ENCODE measurements around the gene DOCK10. TPM values are rescaled to one million over a fixed set of nuclear protein-coding genes. Genes with fewer than 3 reads are reported as not detected.
"Not testable (repeated sequence)": the region's sequence is repeated elsewhere in the genome, so short reads cannot be mapped to it uniquely, and the experiment has no call there.

Gene DOCK10
- total RNA-seq, 1 experiment from 2014 or later = 1.1 TPM

DNA sequence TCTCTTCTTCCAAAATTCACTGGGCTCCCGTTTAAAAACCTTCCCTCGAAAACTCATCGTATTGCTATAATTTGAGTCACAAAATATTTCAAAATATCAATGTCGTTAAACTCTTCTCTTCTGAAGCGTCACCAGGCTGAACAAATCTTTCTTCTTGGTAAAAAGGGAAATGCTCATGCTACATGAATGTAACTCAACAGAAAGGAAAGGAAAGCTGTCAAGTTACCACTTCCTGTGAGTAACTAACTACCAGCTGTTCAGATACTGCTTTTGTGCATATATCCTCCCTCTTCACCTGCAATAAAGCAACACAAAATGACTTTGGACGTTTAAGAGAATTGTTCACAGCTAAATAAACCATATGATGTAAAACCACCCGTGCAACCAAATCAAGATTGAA, 95.4 kb downstream of the DOCK10 start:
- no peak overlapping the region for H3K4me3 ChIP-seq (ENCODE audit: insufficient read depth, low read depth, low read length)
- DNase-seq = no peak
- H3K36me3 ChIP-seq (replicated peaks; ENCODE audit: control insufficient read depth, insufficient read depth, low read length) = no peaks in the 10 kb centered on the region
- H3K27me3 ChIP-seq (ENCODE audit: control insufficient read depth, insufficient read depth, low read length) = no peaks in the 10 kb centered on the region

DNA sequence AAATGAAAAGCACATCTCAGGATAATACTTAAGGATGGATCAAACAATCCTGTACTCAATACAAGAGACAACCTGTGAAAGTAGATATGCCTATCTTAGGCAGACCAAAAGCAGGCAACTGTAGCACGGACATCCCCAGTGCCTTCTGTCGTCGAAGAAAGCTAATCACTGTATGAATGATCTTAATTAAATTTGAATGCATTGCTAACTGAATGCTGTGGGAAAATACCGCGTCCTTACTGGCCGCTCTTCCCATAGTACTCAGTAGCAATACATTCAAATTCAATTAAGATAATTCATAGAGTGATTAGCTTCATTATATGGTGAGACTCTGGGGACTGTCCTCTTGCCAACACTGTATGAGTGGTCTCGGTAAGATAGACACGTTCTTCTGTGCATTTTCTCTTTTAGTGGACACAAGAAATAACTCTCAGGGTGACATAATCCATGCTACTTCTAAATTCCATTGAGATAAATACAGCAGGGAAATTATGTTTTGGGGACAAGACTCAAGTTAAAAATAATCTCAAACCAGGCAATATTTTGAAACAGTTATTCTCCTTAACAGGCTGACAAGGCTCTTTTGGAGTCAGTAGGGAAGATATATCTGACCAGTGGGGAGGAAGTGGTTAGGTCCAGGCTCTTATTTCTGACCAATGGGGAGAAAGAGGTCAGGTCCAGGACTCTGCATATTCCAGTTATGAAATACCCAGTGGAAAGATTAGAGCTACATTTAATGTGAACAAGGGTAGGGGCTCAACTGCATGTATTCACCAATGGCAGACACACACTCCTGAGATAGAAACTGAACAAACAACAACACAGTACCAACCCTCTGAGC, 97.3 kb downstream of the DOCK10 start:
- no peak overlapping the region for H3K4me3 ChIP-seq (ENCODE audit: insufficient read depth, low read depth, low read length)
- DNase-seq = no peak
- no peaks in the 10 kb centered on the region for H3K27me3 ChIP-seq (ENCODE audit: control insufficient read depth, insufficient read depth, low read length)
- H3K36me3 ChIP-seq (replicated peaks; ENCODE audit: control insufficient read depth, insufficient read depth, low read length) = no peaks in the 10 kb centered on the region

DNA sequence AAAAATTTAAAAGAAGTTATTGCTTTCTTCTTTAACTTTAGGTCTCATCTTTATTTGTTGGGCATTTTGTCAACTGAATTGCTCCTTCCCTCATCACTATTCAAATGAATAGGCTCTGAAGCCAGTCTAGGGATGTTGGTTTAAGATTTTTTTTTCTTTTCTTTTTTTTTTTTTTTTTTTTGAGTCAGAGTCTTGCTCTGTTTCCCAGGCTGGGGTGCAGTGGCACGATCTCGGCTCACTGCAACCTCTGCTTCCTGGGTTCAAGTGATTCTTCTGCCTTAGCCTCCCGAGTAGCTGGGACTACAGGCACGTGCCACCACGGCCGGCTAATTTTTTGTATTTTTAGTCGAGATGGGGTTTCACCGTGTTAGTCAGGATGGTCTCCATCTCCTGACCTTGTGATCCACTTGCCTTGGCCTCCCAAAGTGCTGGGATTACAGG, 98.6 kb downstream of the DOCK10 start:
- H3K4me3 ChIP-seq (ENCODE audit: insufficient read depth, low read depth, low read length); H3K36me3 ChIP-seq (replicated peaks; ENCODE audit: control insufficient read depth, insufficient read depth, low read length); H3K27me3 ChIP-seq (ENCODE audit: control insufficient read depth, insufficient read depth, low read length); DNase-seq: not testable (repeated sequence)

DNA sequence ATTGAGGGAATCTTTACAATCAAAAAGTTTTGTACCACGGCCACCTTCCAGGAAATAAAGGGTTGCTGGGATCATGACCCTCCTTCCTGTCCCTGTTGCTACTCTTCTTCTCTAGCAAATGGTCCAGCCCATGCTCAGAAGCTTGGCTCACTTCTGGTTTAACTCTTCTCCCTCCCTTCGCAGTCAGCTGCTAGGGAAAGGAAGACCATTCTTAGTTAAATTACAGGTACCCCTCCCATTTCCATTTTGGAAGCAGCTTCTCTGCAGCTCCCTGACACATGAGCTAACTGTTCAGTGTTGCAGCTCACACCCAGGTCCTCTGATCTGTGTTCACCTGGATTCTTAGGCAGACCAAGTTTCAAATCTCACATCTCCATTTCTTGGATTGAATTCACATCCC, 100.3 kb downstream of the DOCK10 start:
- DNase-seq = no peak
- no peak overlapping the region for H3K4me3 ChIP-seq (ENCODE audit: insufficient read depth, low read depth, low read length)
- H3K27me3 ChIP-seq (ENCODE audit: control insufficient read depth, insufficient read depth, low read length) = no peaks in the 10 kb centered on the region
- H3K36me3 ChIP-seq (replicated peaks; ENCODE audit: control insufficient read depth, insufficient read depth, low read length) = no peaks in the 10 kb centered on the region

DNA sequence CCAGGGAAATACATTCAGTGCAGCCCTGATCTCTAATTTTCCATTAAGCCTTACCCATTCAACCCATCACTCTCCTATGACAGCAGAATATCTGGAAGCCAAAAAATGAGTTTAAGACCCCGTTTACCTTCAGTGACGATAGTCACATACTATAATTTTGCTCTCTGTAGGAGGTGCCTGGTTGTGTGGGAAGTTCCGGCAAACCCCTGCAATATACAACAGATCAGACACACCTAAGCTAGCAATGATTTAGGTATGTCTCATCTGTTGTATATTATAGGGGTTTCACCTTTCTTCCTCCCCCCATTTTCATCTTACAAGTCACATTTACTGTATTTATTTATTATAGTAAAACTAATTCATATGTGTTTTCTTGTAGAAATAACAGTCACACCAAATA, 101.7 kb downstream of the DOCK10 start:
- H3K36me3 ChIP-seq (replicated peaks; ENCODE audit: control insufficient read depth, insufficient read depth, low read length) = no peaks in the 10 kb centered on the region
- H3K4me3 ChIP-seq (ENCODE audit: insufficient read depth, low read depth, low read length) = no peak overlapping the region
- DNase-seq = no peak
- H3K27me3 ChIP-seq (ENCODE audit: control insufficient read depth, insufficient read depth, low read length) = no peaks in the 10 kb centered on the region

DNA sequence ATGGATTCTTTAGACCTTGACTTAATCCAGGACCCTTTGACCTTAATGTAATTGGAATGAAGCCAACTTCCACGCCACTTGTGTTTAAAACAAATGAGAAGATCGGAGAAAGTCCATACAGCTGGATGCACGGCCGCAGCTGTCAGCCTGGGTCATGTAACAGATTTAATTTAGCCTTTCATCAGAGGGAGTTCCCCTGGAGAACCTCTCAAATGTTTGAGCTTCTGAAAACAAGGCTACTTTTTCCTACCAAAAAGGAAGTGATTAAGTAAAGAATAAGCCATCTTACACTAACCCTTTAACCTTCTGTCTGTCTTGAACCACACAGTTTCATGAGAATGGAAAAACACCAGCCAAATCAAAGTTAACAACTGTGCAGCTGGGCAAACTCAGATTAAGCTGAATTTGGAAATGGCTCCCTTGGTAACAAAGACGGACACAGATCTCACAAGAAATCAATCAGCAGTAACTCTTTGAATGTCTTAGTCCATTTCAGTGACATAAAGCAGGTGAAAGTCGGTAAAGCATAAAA, 103.6 kb downstream of the DOCK10 start:
- Histone ChIP-seq H3K36me3 (replicated peaks; ENCODE audit: control insufficient read depth, insufficient read depth, low read length) (no peaks in the 10 kb centered on the region), H3K4me3 (ENCODE audit: insufficient read depth, low read depth, low read length) (no peak overlapping the region), H3K27me3 (ENCODE audit: control insufficient read depth, insufficient read depth, low read length) (no peaks in the 10 kb centered on the region)
- no peak for DNase-seq

DNA sequence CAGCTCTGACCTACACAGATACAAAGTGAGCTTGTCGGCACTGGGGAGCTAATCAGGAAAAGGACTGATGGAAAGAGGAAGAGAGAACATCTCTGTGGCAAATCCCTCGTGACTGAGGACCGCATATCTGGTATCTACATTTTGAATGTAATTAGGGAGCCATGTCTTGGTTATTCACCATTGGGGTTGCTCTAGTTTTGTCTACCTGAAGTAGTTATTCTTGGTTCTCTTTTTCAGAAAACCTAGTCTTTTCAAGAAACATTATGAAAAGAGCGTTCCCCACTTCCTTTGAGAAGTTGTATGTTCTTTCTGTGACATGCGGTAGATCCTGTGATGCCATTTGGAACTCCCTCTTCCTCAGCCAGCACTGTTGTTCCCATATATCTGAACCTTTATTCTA, 104.4 kb downstream of the DOCK10 start:
- no peaks in the 10 kb centered on the region for H3K36me3 ChIP-seq (replicated peaks; ENCODE audit: control insufficient read depth, insufficient read depth, low read length)
- H3K4me3 ChIP-seq (ENCODE audit: insufficient read depth, low read depth, low read length) = no peak overlapping the region
- no peak for DNase-seq
- no peaks in the 10 kb centered on the region for H3K27me3 ChIP-seq (ENCODE audit: control insufficient read depth, insufficient read depth, low read length)

DNA sequence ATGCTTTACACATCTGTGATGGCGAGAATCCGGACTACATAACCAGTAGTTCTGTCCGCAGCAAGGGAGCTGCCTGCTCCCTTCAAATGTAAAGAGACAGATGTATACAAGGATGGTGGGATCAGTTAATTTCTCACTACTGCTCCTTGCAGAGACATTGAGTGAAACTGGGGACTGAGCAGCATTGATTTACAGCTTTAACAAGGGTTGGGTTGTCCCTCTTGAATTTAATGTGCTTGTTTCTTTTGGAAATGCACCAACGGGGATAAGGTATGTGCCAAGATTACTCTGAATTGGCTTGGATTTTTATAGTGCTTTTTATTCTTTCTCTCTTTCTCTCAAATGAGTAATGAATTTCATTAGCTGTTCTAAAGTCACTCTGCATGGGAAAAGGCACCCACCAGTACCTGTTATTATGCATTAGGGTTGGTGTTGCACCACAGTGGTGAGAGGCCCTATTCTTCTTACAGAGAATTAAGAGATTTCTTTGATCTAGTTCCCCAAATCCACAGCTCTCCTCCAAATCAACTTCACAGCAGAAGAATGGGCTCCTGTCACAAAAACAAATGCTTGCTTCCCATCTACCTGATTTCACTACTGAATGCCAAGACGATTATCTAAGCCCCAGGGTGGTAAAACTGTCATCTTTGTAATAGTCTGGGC, 107.6 kb downstream of the DOCK10 start:
- Histone ChIP-seq H3K4me3 (ENCODE audit: insufficient read depth, low read depth, low read length) (no peak overlapping the region), H3K27me3 (ENCODE audit: control insufficient read depth, insufficient read depth, low read length) (no peaks in the 10 kb centered on the region), H3K36me3 (replicated peaks; ENCODE audit: control insufficient read depth, insufficient read depth, low read length) (no peaks in the 10 kb centered on the region)
- DNase-seq = peak; percentile 30

DNA sequence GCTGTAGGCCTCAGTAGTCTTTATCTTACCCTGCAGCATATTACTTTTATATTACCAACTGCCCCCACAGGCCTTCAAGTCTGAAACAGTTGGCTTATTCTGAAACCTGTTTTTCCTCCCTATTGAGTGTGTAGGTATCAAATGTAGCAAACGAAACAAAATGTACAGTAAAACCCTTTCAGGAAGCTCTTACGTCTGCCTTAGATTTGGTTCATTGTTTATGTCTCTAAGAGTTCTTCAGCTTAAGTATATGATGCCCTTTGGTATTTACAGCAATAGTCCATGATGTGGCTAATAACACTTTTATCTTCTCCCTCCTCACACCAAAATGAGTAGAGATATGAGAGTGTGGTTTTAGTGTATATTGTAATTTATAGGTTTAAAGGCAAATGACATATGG, 108.8 kb downstream of the DOCK10 start:
- no peak overlapping the region for H3K4me3 ChIP-seq (ENCODE audit: insufficient read depth, low read depth, low read length)
- H3K36me3 ChIP-seq (replicated peaks; ENCODE audit: control insufficient read depth, insufficient read depth, low read length) = no peaks in the 10 kb centered on the region
- DNase-seq = no peak
- H3K27me3 ChIP-seq (ENCODE audit: control insufficient read depth, insufficient read depth, low read length) = no peaks in the 10 kb centered on the region

DNA sequence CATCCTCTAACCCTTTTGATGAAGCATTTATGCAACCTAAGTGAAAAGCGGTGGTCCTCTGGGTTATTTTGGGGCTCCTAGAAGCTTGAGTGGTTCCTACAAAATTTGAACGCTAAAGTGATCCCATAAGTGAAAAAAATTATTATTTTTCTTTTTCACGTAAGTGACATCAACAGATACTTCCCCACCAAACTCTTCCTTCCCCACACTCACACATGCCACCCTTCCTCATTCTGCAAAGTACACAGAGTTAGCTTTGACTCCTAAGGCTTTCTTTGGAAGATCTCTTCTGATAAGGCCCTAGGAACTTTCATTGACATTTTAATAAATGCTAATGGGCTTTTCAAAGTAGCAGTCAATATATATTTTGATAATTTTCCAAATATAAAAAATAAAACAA, 109.7 kb downstream of the DOCK10 start:
- no peaks in the 10 kb centered on the region for H3K27me3 ChIP-seq (ENCODE audit: control insufficient read depth, insufficient read depth, low read length)
- no peak overlapping the region for H3K4me3 ChIP-seq (ENCODE audit: insufficient read depth, low read depth, low read length)
- H3K36me3 ChIP-seq (replicated peaks; ENCODE audit: control insufficient read depth, insufficient read depth, low read length) = no peaks in the 10 kb centered on the region
- DNase-seq = no peak

DNA sequence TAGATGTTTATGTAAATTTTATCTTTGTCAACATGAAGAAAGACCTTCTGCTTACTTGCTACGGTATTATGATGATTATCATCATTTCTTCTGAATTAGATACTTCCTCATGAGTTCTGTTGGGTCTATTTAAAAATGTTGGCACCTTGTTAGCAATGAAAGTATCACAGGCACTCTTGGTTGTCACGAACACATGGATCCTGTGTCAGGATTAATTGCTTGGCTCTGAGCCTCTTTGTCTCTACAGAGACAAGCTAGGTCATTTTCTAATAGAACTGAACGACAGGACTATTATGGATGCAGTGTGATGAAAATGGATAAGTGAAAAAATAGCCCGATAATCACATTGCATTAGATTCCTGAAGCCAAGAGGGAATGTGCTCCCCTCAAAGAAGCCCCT, 110.3 kb downstream of the DOCK10 start:
- Histone ChIP-seq H3K36me3 (replicated peaks; ENCODE audit: control insufficient read depth, insufficient read depth, low read length) (no peaks in the 10 kb centered on the region), H3K4me3 (ENCODE audit: insufficient read depth, low read depth, low read length) (no peak overlapping the region), H3K27me3 (ENCODE audit: control insufficient read depth, insufficient read depth, low read length) (no peaks in the 10 kb centered on the region)
- no peak for DNase-seq

DNA sequence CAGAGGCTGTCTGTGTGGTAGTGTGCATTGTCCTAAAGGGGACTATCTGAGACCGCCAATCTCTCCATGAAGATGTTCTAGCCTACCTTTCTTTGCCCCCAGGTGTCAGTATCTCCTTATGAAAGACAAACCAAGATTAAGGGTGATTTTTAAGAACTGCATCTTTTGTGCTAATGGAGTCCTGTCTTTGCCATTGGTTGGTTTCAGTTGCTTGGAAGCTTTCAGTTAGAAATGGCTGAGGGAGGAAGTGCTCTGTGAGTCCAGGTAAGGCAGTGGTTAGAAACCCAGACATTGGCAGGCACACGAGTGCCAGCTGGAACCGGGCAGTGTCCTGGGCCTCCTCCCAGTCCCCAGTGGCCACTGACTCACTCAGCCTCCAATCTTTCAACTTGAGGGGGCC, 111.3 kb downstream of the DOCK10 start:
- Histone ChIP-seq H3K27me3 (ENCODE audit: control insufficient read depth, insufficient read depth, low read length) (no peaks in the 10 kb centered on the region), H3K36me3 (replicated peaks; ENCODE audit: control insufficient read depth, insufficient read depth, low read length) (no peaks in the 10 kb centered on the region), H3K4me3 (ENCODE audit: insufficient read depth, low read depth, low read length) (no peak overlapping the region)
- DNase-seq = no peak

DNA sequence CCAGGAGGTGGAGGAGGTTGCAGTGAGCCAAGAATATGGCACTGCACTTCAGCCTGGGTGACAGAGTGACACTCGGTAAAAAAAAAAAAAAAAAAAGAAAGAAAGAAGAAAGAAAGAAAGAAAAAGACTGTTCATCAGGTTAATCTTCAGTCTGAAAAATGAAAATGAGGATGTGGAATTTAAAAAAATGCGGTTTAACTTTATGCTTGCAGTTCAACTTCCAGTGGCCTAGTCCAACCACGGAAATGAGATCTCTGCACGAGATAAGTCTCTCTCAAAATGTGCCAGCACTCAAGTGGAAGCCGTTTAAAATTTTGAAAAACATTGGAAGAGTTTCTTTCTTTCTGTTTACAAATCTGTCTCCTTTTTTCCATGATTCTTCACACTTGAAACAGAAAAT, 112.1 kb downstream of the DOCK10 start:
- no peaks in the 10 kb centered on the region for H3K27me3 ChIP-seq (ENCODE audit: control insufficient read depth, insufficient read depth, low read length)
- no peak overlapping the region for H3K4me3 ChIP-seq (ENCODE audit: insufficient read depth, low read depth, low read length)
- H3K36me3 ChIP-seq (replicated peaks; ENCODE audit: control insufficient read depth, insufficient read depth, low read length) = no peaks in the 10 kb centered on the region
- no peak for DNase-seq

DNA sequence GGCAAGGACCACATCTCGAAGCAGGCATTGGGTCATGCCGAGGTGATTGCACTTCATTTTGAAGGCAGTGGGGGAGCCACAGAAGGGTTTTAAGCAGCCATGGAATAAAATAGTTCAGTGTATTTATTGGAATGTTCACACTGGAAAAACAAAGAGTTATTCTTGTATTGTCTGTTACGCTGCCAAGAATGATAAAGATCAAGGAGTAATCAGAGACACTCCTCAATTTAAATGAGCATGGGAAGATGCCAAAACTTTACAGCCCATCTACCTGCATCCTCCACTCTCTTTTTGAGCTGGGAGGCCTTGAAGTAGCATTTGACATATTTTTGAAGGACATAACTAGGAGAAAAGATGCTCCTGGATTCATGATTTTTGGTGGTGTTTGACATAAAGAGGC, 112.8 kb downstream of the DOCK10 start:
- no peaks in the 10 kb centered on the region for H3K27me3 ChIP-seq (ENCODE audit: control insufficient read depth, insufficient read depth, low read length)
- no peaks in the 10 kb centered on the region for H3K36me3 ChIP-seq (replicated peaks; ENCODE audit: control insufficient read depth, insufficient read depth, low read length)
- DNase-seq = no peak
- no peak overlapping the region for H3K4me3 ChIP-seq (ENCODE audit: insufficient read depth, low read depth, low read length)

DNA sequence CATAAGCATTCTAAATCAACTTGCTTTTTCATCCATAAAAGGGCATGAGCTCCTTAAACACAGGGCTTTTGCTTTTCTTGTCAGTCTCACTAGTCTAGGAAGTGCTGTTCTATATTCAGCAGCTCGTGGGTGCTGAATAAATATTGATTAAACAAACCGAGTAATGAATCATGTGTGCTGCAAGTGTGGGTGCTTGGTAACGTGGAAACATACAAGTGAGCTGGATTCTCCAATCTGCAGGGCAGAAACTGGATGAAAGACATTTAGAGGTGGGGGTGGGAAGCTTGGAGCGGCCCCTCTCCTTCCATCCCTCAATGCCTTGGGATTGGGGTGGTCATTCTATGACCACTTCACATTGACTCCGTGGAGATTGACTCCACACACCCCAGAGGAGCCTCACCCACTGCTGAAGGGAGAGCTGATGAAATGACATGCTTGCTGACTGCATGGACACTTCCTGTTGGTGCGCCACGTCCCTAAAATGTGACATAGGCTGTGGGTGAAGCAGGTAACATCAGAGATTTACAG, 114.6 kb downstream of the DOCK10 start:
- Histone ChIP-seq H3K36me3 (replicated peaks; ENCODE audit: control insufficient read depth, insufficient read depth, low read length) (no peaks in the 10 kb centered on the region), H3K27me3 (ENCODE audit: control insufficient read depth, insufficient read depth, low read length) (no peaks in the 10 kb centered on the region), H3K4me3 (ENCODE audit: insufficient read depth, low read depth, low read length) (no peak overlapping the region)
- no peak for DNase-seq
